Jurkat, Clone E6-1 (cell line): ENCODE measurements around the gene SKIC8.

Source experiments
- DNase-seq: peaks from one replicate; pipeline ENCODE4 v3.0.0-alpha.2; 2011; ENCODE audit warnings: low read depth, low spot score
- H3K4me3 ChIP-seq: 2 replicates; pipeline ENCODE4 v1.5.1; 2011; ENCODE audit warnings: mild to moderate bottlenecking, low read length, control low read depth, moderate library complexity

SKIC8 gene

GRCh38 chr15:78236491-78236890 is 62.9 kb downstream of the SKIC8 start:
- no peak overlapping the region for H3K4me3 ChIP-seq
- DNase-seq = no peak

- no peak within 1 kb of the TSS for H3K4me3 ChIP-seq
- no peak for DNase-seq
Observed at GRCh38 chr15:78234515-78235040, 64.8 kb downstream of the SKIC8 start, which contains the start of gene ACSBG1. Gene ACSBG1 (minus strand): TSS chr15:78234565. CDS start chr15:78234501, 64 bp downstream.

- no peak for DNase-seq
- H3K4me3 ChIP-seq = no peak overlapping the region
Observed at GRCh38 chr15:78233496-78233895, 65.9 kb downstream of the SKIC8 start.
